Islet of Langerhans (tissue), 1 donor: ENCODE results near the gene TSSK6.
"Not testable (repeated sequence)": the region's sequence is repeated elsewhere in the genome, so short reads cannot be mapped to it uniquely, and the experiment has no call there.

Experiments
- FAIRE-seq: peaks from one replicate; lab custom pipeline; 2011; peaks lifted over from hg19 to GRCh38; lab: Jason Lieb, UNC

The TSSK6 gene

DNA sequence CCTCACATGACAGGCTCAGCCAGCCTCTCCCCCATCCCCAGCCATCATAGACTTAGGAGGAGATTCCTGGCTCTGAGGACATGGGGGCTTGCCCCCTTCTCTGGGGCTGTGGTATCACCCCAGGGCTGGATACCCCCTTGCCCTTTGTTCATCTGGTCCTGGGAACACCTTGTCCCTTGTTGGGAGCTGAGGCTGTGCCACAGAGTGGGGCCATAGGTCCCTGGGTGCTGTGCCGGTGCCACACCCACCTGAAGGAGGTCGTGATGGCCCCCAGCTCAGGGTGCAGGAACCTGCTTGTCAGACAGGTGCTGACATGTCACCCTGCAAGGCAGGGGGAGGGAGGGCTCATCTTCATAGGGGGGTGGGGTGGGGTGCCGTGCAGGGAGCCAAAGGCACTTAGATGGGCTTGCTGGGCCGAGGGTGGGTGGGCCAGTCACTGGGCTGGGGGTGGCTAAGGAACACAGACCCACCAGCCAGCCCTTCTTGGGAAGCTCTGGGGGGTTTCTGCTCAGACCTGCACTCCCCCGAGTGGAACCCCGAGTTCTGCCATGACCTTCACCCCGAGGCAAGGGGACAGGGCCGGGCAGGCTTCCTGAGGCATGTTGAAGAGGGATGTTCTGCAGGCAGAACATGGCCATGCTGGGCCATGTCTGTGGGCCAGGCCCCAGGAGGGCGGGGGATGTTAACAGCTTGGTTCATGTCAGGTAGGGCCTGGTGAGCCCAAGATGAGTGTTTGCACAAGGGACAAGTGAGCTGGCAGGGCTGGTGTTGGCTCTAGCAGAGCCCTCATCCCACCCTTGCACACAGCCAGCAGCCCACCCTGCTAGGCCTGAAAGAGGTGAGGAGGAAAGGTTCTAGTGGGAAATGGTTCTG, 28.0 kb downstream of the TSSK6 start:
- no peak for FAIRE-seq

DNA sequence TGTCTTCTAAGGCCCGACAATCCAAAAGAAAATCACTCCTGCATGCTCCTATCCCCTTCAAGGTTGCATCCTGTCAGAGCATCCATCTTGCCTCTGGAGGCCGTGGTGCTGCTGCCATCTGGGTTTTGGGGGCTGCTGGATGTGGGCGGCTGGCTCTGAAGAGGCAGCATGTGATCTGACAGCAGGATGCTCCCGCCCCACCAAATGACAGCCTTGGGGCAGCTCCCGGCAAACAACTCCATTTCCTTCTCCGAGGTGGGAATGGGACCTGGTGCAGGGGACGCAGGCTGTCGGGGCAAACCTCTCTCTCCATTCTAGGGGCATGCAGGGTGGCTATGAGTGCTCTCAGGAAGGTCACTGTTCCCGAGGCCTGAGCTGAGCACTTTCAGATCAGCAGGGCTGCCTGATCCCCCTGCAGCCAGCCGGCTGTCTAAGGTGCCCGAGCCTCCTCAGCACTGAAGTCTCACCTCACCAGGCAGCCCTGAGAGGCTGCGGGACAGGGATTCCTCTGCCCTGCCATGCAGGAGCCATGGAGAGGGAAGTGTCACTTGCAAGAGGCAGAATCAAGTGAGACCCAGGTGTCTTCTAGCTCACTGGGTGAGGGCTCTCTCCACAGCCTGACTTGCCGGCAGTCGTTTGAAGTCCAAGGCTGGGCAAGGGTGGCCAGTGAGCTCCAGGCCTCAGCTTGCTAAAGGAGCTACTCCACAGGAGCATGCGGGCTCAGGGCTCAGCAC, 28.8 kb downstream of the TSSK6 start:
- FAIRE-seq = no peak

DNA sequence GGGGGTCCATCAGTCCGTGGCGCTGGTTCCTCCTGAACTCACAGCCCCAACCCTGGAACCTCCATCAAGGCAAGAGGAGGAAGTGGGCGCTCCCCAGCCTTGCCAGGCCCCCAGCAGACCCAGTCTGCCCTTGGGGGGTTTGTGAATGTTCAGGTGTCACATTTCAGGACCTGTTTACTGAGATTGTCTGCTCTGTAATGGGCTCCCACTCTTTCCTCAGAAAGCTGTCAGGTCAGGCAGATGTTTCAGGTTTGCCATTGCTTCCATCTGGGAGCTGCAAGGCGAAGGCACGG, 29.4 kb downstream of the TSSK6 start:
- no peak for FAIRE-seq

DNA sequence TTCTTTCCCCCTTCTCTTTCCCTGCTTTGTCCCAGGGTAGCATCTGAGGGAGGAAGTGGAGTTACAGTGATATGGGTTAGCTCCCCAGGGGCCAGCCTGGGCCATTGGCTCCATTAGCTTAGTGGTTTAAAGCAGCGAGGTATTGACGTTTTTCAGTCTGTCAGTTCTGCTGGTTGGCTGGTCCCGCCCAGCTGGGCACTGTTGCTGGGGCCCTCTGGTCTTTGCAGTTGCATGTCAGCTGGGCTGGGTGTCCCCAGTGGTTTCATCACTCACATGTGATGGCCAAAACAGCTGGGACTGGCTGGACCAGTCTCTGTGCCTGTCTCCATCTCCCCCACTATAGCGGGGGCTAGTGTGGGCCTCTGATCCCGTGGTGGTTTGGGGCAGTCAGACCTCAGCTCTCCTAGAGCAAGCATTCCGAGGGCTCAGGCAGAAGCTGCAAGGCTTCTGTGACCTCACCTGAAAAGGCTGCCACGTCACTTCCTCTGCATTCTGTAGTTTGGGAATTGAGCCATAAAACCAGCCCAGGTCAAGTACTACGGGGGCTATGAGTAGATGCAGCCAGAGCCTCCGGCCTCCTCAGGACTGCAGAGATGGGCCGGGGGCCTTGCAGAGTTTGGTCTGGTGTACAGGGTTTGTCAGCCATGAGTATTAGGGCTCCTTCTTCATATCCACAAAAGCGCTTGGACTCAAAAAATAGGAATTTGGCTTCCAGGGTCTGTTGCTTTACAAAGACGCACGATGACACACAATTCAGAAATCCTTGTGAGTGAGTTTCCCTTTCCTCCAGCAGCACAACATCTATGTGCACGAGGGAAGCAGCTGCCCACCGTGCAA, 30.0 kb downstream of the TSSK6 start:
- FAIRE-seq = no peak

DNA sequence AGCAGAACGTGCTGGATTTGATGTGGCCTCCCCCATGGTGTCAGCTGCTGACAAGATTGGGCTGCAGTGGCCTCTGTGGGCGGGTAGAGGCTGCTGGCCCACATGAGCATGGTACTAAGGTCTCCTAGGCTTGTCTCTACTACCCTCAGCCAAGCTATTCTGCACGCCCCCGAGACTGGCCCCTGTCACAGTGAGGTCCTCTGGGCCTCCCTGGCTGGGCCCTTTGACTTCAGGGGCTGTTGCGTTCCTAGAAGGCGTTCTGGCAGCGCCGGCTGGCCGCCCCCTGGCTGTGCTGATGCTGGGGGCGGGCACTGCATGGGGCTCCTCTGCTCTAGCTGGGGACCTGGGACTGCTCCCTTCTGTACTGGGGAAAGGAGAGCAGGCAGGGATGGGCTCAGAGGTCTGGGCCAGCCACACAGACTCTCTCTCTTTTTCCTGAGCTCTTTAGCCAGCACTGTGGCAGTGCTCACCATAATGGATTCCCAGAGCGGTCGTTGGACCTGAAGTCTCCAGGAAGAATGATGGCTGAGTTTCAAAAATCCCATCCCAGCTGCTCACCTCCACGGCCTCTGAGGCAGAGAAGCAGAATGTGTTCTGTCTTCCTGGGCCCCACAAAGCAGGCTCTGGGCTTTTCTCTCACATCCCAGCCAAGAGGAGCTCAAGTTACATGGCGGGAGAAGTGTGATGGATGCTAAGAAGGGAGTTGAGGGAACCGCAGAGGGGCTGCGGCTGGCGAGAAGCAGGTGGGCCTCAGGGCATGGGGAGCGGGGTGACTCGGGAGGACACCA, 32.3 kb downstream of the TSSK6 start:
- no peak for FAIRE-seq

DNA sequence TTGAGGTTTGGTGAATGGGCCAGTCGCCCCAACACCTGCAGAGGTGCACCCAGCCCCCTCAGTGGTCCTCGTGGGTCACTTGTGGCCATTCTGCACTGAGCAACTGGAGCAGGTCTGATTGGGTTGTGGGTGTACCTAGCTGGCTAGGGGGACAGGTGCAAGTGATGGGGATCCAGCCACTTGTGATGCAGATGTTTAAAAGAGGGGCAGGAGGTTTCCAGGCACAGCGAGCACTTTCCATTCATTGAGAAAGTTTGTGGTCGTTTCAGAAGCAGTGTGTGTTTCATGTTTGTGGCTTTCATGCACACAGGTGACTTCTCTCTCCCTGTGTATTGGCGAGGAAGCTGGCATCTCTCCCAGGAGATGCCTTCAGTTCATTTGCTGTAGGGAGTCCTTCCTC, 34.7 kb downstream of the TSSK6 start:
- no peak for FAIRE-seq

DNA sequence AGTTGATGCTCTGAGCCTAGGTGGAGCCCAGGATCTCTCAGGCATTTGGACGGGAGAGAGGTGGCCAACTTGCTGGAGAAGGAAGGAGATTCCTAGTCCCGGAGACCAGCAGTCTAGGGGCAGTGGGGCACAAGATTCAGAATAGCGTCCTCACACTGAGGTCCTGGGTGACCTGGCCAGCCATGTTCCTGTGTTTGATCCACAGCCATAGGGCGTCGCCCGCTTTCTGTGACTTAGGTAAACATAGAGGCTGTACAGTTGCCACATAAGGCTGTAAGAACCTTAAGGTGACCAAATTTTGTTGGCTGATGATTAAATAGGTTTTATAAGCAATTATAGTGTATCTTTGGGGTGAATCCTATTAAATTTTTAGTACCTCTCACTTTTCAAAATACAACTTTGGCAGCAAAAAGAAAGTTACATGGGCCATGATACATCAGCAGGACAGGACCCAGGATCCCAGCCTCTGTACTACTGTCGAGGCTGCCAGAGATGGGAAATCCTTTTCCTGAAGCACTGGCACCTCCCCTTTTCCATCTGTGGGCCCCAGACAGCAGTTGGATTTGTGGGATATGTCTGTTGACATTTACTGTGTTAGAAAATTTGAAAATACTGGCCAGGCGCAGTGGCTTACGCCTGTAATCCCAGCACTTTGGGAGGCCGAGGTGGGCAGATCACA, 37.5 kb downstream of the TSSK6 start:
- no peak for FAIRE-seq

DNA sequence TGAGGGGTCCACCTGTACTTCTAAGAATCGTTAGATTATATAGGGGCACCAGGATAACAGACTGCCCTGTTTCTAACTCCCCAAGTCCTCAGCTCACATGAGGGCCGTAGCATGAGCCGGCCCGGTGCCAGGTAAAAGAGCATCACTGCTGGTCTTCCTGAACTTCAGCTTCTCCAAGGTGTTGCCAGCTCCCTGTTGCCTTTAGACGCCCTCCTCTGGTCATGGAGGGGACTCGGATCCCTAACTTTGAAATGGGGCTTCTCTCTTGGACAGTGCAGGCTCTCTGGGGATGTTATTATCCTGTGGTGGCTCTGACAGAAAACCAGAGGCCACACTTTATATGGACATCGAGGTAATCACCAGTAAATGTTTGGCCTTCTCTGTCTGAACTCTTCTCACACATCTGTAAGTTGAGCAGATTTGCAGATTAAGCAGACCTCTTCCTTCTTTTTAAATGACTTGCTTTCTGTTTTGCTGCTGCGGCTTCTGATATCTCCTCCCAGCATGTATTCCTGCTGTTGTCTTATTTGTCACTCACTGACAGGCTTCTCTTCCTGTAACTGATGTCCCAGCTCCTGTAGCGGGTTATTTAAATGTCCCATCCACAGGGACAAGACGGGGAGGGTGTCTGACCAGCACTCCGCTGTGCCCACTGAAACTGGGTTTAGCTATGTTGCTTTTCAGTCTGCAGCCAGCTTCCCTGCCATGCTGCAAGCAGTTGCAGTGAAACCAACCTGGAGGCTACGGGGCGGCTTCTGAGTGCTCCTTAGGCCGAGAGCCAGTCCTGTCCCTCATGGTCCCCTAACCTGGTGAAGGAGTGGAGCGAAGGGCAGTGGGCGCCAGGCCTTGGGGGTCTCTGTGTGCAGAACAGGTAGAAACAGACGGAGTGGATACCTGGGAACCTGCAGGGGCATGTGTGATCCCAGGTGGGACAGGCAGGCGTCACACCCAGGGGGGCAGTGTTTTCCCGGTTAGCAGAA, 39.2 kb downstream of the TSSK6 start:
- FAIRE-seq = no peak

DNA sequence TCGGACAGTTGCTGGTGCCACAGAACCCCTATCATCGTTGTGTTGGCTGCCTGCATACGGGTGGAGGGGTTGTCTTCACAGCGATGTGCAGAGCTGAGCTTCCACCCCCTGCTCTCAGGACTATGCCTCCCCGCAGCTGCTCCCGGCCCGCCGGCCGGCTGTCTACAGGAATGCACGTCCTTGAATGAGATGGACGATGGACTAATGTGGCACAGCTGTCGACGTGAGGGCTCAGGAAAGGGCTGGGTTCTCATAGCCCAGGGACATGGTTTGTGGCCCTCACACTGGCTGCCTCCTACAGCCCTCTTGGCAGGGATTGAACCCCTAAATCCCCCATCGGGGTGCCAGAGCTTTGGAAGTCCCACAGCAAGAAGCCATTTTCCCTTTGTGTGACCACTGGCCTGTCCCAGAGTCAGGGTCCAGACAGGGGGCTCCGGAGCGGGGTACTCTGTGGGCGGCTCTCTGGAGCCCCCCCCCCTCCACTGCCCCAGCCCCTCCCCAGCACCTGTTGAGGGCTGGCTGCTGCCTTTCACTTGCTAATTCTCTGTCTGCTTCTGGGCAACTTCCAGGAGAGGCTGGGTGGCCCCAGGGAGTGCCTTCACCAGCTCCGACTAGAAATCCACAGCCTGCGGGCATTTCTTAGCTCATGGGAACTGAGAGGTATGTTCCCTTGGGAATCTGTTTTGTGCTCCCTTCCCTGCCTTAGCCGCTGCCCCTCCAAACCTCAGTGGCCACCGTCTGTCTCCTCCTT, 40.2 kb downstream of the TSSK6 start:
- no peak for FAIRE-seq

DNA sequence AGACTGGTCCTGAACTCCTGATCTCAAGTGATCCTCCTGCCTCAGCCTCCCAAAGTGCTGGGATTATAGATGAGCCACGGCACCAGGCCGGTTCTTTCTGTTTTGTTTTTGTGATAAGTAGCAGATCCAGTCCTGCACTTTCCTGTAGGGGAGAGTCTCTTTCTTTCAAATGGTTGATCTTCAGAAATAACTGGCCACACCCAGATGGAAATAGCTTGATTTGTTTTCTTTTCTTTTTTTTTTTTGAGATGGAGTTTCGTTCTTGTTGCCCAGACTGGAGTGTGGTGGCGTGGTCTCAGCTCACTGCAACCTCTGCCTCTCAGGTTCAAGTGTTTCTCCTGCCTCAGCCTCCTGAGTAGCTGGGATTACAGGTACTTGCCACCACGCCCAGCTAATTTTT, 43.2 kb downstream of the TSSK6 start:
- FAIRE-seq = not testable (repeated sequence)

DNA sequence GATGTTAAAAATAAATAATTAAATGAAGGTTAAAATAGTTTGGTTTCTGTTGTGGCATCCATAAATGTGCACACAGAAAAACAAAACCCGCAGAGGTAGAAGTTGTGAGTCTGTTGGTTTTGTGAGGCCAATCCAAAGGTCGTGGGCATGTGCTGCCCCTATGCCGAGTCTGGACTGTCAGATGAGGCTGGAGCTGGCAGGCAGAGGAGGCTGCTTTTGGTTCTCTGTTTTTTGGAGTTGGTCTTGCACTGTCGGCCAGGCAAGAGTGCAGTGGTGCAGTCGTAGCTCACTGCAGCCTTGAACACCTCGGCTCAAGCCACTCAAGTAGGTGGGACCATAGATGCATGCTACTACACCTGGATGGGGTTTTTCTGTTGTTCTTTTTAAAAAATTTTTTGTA, 43.7 kb downstream of the TSSK6 start:
- no peak for FAIRE-seq

DNA sequence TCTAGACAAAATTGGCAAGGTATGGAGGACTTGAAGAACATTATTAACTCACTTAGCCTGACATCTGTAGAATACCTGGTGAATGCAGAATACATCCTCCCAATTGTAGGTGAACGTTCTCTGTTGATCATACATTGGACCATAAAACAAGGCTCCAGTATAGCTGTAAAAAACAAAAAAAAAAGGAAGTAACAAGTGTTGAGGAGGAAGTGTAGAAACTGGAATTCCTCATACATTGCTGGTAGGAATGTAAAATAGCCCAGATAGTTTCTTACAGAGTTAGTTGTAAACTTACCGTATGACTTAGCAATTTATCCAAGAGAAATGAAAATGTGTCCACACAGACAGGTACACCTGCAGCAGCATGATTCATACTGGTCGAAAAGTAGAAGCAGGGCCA, 44.8 kb downstream of the TSSK6 start:
- no peak for FAIRE-seq

DNA sequence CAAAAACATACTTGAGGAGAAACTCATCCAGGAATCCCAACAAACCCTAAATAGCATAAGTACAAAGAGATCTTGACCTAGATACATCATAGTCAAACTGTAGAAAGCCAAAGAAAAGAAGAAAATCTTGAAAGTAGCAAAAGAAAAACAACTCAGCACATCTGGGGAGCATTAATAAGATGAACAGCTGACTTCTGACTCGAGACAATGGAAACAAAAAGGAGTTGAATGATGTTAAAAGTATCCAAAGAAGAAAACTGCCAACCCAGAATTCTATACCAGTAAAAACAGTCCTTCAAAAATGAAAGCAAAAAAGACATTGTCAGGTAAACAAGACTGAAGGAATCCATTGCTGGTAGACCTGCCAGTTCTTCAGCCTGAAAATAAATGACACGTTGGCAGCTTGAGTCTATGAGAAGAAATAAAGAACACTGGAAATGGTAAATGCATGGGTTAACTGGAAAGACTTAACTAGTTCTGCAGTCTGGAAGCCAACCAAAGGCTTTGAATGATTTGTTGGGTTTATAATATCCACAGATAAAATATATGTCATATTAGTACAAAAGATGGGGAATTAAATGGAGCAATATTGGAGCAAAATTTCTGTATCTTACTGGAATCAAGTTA, 46.8 kb downstream of the TSSK6 start:
- FAIRE-seq = no peak

DNA sequence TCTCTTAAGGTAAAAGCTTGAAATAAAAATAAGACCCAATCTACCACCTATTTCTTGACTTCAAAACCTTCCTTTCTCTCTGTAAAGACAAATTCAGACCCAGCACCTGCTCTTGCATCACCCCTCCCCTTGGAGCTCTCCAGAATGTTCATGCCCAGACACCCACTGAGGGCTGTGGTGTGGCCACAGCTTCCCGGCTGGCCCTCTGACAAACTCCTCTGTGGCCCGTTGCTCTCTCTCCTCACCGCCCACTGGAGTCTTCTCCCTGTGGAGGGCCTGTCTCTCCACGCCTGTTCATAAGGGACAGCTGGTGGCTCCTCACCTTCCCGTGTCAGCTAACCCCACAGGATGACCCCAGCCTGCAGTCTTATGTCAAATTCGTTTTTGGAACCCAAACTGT, 49.1 kb downstream of the TSSK6 start:
- no peak for FAIRE-seq

DNA sequence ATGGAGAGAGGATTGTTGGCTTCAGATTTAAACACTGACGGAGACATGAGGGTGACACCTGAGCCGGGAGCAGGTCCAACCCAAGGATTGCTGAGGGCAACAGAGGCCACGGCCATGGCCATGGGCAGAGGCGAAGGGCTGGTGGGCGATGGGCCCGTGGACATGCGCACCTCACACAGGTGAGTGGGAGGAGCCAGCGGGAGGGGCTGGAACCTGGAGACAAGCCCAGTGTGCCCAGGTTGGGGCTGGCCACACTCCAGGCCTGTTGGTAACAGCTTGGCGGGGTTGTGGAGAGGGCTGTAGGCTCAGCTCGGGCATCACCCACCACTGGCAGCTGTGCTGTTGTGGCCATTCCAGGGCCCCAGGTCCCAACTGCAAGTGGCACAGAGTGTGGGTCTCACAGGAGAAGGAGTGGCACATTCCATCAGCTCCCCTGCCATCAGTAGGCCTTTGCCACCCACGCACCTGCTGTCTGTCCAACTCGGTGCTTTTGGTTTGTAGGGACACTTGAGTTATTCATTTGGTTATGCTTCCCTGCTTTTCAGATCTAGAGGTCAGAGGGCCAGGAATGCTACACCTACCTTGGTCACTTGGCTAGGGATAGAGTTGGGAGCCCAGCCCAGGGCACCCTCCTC, 49.8 kb downstream of the TSSK6 start:
- no peak for FAIRE-seq

DNA sequence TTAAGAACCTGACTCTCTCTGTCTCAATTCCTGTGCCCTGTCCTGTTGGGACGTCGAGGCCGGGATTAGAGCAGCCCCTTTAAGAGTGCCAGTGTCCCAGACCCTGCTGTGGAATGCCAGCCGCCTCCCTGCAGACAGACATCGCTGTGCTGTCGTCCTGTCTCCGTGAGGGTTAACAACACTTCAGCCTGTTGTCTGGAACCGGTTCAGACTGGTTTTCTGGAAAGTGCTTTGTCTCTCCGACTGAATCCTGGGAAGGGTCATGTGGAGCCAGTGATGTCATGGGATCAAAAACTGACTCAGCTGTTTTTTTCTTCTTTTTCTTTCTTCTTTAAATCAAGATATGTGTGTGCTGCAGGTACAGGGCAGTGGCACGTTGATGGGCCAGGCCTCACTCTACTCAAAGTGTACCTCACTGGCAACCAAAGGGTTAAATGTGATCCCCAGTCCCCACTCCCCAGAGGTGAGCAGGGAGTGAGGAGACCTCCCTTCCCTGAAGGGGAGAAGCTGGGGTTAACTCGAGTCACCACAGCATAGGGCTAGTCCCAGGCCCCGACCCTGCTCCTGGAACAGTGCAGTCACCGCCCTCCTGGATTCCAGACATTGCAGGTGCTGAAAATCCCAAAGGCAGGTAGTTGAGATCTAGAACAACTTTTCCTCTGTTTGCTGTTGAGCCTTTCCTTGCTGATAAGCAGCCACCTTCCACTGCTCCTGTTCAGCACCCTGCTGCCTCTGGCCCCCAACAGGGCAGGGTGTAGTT, 50.8 kb downstream of the TSSK6 start:
- FAIRE-seq = peak; percentile 5
